H9 (cell line): Measurements from ENCODE around the gene CLMN. TPM values are rescaled to one million over a fixed set of nuclear protein-coding genes. Genes with fewer than 3 reads are reported as not detected.

ENCODE experiments used
- DNase-seq: peaks from one replicate; pipeline ENCODE4 v3.0.0-alpha.2; 2017
- H2AFZ ChIP-seq: one replicate; pipeline ENCODE4 v1.6.1; 2013; ENCODE audit warnings: mild to moderate bottlenecking, low read length, control low read depth, moderate library complexity
- H2AK5ac ChIP-seq: 2 replicates; pipeline ENCODE4 v1.6.1; 2013; ENCODE audit warnings: low read length, control low read depth, mixed read lengths; ENCODE audit not compliant: insufficient read length
- H2BK120ac ChIP-seq: one replicate; pipeline ENCODE4 v1.6.1; 2013; ENCODE audit warnings: low read depth, mild to moderate bottlenecking, low read length, control low read depth, inconsistent platforms; ENCODE audit not compliant: poor library complexity, severe bottlenecking
- H2BK12ac ChIP-seq: 2 replicates; pipeline ENCODE4 v1.6.1; 2013; ENCODE audit warnings: low read length, control low read depth, mixed read lengths, low read depth; ENCODE audit not compliant: insufficient read length
- H2BK15ac ChIP-seq: 2 replicates; pipeline ENCODE4 v1.6.1; 2013; ENCODE audit warnings: low read depth, low read length, control low read depth
- H2BK20ac ChIP-seq: one replicate; pipeline ENCODE4 v1.6.1; 2013; ENCODE audit warnings: low read depth, mild to moderate bottlenecking, low read length, control low read depth, inconsistent platforms; ENCODE audit not compliant: poor library complexity, severe bottlenecking
- H2BK5ac ChIP-seq: 2 replicates; pipeline ENCODE4 v1.6.1; 2013; ENCODE audit warnings: low read length, control low read depth, mixed read lengths; ENCODE audit not compliant: insufficient read length
- H3K14ac ChIP-seq: 2 replicates; pipeline ENCODE4 v1.6.1; 2013; ENCODE audit warnings: low read length, control low read depth; ENCODE audit not compliant: insufficient read depth
- H3K18ac ChIP-seq: 2 replicates; pipeline ENCODE4 v1.6.1; 2013; ENCODE audit warnings: low read depth, mild to moderate bottlenecking, mixed read lengths, low read length, control low read depth; ENCODE audit not compliant: insufficient read length
- H3K23ac ChIP-seq: 2 replicates; pipeline ENCODE4 v1.6.1; 2013; ENCODE audit warnings: low read length, control low read depth, mixed read lengths, low read depth; ENCODE audit not compliant: insufficient read length
- H3K23me2 ChIP-seq: 2 replicates; pipeline ENCODE4 v1.6.1; 2013; ENCODE audit warnings: low read depth, mild to moderate bottlenecking, mixed read lengths, low read length, control low read depth; ENCODE audit not compliant: insufficient read length, poor library complexity, severe bottlenecking
- H3K27ac ChIP-seq: 2 replicates; pipeline ENCODE4 v1.5.1; 2013; ENCODE audit warnings: low read length, control low read depth, mixed read lengths, low read depth; ENCODE audit not compliant: insufficient read length
- H3K27me3 ChIP-seq: 2 replicates; pipeline ENCODE4 v1.6.1; 2013; ENCODE audit warnings: low read length, control low read depth, inconsistent platforms; ENCODE audit not compliant: insufficient read depth
- H3K4ac ChIP-seq: 2 replicates; pipeline ENCODE4 v1.6.1; 2013; ENCODE audit warnings: low read depth, mild to moderate bottlenecking, control low read depth, inconsistent platforms, low read length, moderate library complexity
- H3K4me1 ChIP-seq: 2 replicates; pipeline ENCODE4 v1.6.1; 2013; ENCODE audit warnings: low read length, control low read depth, inconsistent platforms; ENCODE audit not compliant: insufficient read depth
- H3K4me2 ChIP-seq: 2 replicates; pipeline ENCODE4 v1.6.1; 2013; ENCODE audit warnings: low read length, control low read depth, mixed read lengths; ENCODE audit not compliant: insufficient read length, insufficient read depth
- H3K56ac ChIP-seq: 2 replicates; pipeline ENCODE4 v1.6.1; 2013; ENCODE audit warnings: low read depth, mild to moderate bottlenecking, mixed read lengths, low read length, control low read depth; ENCODE audit not compliant: insufficient read length
- H3K79me1 ChIP-seq: 2 replicates; pipeline ENCODE4 v1.6.1; 2013; ENCODE audit warnings: low read depth, mild to moderate bottlenecking, moderate library complexity, low read length, control low read depth, inconsistent platforms; ENCODE audit not compliant: insufficient read depth, poor library complexity, severe bottlenecking
- H3K79me2 ChIP-seq: 2 replicates; pipeline ENCODE4 v1.6.1; 2013; ENCODE audit warnings: low read length, control low read depth, inconsistent platforms; ENCODE audit not compliant: insufficient read depth
- H3K9ac ChIP-seq: 2 replicates; pipeline ENCODE4 v1.6.1; 2013; ENCODE audit warnings: low read length, control low read depth, mixed read lengths; ENCODE audit not compliant: insufficient read length; ENCODE audit errors: extremely low read depth
- H3K9me3 ChIP-seq: one replicate; pipeline ENCODE4 v1.6.1; 2013; ENCODE audit warnings: low read depth, low read length, inconsistent platforms; ENCODE audit not compliant: control insufficient read depth
- H3T11ph ChIP-seq: one replicate; pipeline ENCODE4 v1.6.1; 2013; ENCODE audit warnings: mild to moderate bottlenecking, low read length, control low read depth, inconsistent platforms
- H4K20me1 ChIP-seq: one replicate; pipeline ENCODE4 v1.6.1; 2013; ENCODE audit not compliant: control insufficient read depth, insufficient read length, insufficient read depth
- H4K5ac ChIP-seq: 2 replicates; pipeline ENCODE4 v1.6.1; 2013; ENCODE audit warnings: low read depth, mild to moderate bottlenecking, mixed read lengths, low read length, control low read depth; ENCODE audit not compliant: insufficient read length
- H4K8ac ChIP-seq: replicated peaks from 2 replicates; pipeline ENCODE4 v1.6.1; 2013; ENCODE audit warnings: low read length, control low read depth, mixed read lengths, low read depth; ENCODE audit not compliant: insufficient read length
- H4K91ac ChIP-seq: 2 replicates; pipeline ENCODE4 v1.6.1; 2013; ENCODE audit warnings: low read depth, mild to moderate bottlenecking, moderate library complexity, mixed read lengths, low read length, control low read depth; ENCODE audit not compliant: insufficient read length
- H3K27ac Mint-ChIP-seq, 3 experiments: 2 replicates in 2 of 3; 3 replicates in 1 of 3; pipeline ENCODE4 v1.8.0; 2020 to 2021; ENCODE audit warnings: mixed read lengths in 3 of 3, mild to moderate bottlenecking in 1 of 3, moderate library complexity in 1 of 3
- H3K27me3 Mint-ChIP-seq: 2 replicates; pipeline ENCODE4 v1.8.0; 2021; ENCODE audit warnings: low read depth, mild to moderate bottlenecking, moderate library complexity, mixed read lengths
- H3K36me3 Mint-ChIP-seq, 3 experiments: 2 replicates in 2 of 3; 3 replicates in 1 of 3; pipeline ENCODE4 v1.8.0; 2020 to 2021; ENCODE audit warnings: low read depth in 3 of 3, mixed read lengths in 3 of 3; ENCODE audit not compliant: insufficient read depth in 1 of 3
- H3K4me1 Mint-ChIP-seq, 2 experiments: 2 replicates each; pipeline ENCODE4 v1.8.0; 2020; ENCODE audit warnings: mixed read lengths in 2 of 2
- H3K4me3 Mint-ChIP-seq, 2 experiments: 2 replicates in 1 of 2; 3 replicates in 1 of 2; pipeline ENCODE4 v1.8.0; 2020 to 2021; ENCODE audit warnings: mild to moderate bottlenecking in 2 of 2, mixed read lengths in 2 of 2, moderate library complexity in 1 of 2
- H3K9me3 Mint-ChIP-seq, 2 experiments: 2 replicates in 1 of 2; 3 replicates in 1 of 2; pipeline ENCODE4 v1.8.0; 2020; ENCODE audit warnings: mild to moderate bottlenecking in 2 of 2, mixed read lengths in 2 of 2, moderate library complexity in 1 of 2
- CTCF ChIP-seq: fragments of 200-600 bp; sonication (generic); conservative IDR thresholded peaks from 3 replicates; pipeline ENCODE4 v1.8.0; 2021; ENCODE audit warnings: antibody characterized with exemption, mild to moderate bottlenecking
- WGBS: extraction: QIAGEN DNeasy Blood & Tissue Kit; methylation state at CpG from one replicate; pipeline ENCODE4 v1.1.7; 2013; ENCODE audit warnings: missing lambda C conversion rate, low lambda C conversion rate, mixed read lengths; ENCODE audit not compliant: insufficient read length; ENCODE audit errors: extremely low coverage; 5-methylcytosine and 5-hydroxymethylcytosine counted together
- total RNA-seq: library from RNA; stranded (reverse); gene quantifications from 2 replicates; pipeline ENCODE4 v1.2.1, GENCODE V29; 2021

Gene CLMN
- total RNA-seq, 1 experiment from 2014 or later, result 7.6 TPM

- H3K27me3 Mint-ChIP-seq, result peaks cover 29% of the 10 kb centered on the region
- H3K27ac ChIP-seq, result no peak overlapping the region
- H2AFZ ChIP-seq, result no peak overlapping the region
- no peak overlapping the region for H3K4me3 Mint-ChIP-seq
- no peak overlapping the region for H2BK5ac ChIP-seq
- no peak overlapping the region for H4K91ac ChIP-seq
- peaks cover 4% of the 10 kb centered on the region; the same call in 1 of the 2 replicates for H3K27me3 ChIP-seq
- no peak overlapping the region for H3K9ac ChIP-seq
- WGBS, result no CpG with 5 or more reads among the region's 2 CpGs
- no peak overlapping the region for H2BK12ac ChIP-seq
- DNase-seq, result no peak
- no peak overlapping the region for H3K23ac ChIP-seq
- TF ChIP-seq CTCF, result no peak
- H3K9me3 Mint-ChIP-seq, result peaks cover 0 to 4% of the 10 kb centered on the region in 2 experiments; a peak in 2 of 5 replicates
- H3K4me2 ChIP-seq, result no peak overlapping the region
- no peak overlapping the region for H3K27ac Mint-ChIP-seq
- no peaks in the 10 kb centered on the region for H4K20me1 ChIP-seq
- no peak overlapping the region for H4K8ac ChIP-seq
- no peaks in the 10 kb centered on the region for H3K79me1 ChIP-seq
- peaks cover 0 to 2% (median 0%) of the 10 kb centered on the region in 3 experiments; a peak in 2 of 7 replicates for H3K36me3 Mint-ChIP-seq
- H3T11ph ChIP-seq, result no peak overlapping the region
- H4K5ac ChIP-seq, result no peak overlapping the region
- no peak overlapping the region for H3K56ac ChIP-seq
- no peak overlapping the region for H3K18ac ChIP-seq
- no peak overlapping the region for H2BK20ac ChIP-seq
- H3K4ac ChIP-seq, result no peak overlapping the region
- H2BK120ac ChIP-seq, result no peak overlapping the region
- H3K9me3 ChIP-seq, result no peaks in the 10 kb centered on the region
- H3K79me2 ChIP-seq, result no peaks in the 10 kb centered on the region
- no peak overlapping the region for H2AK5ac ChIP-seq
- no peak overlapping the region for H2BK15ac ChIP-seq
- H3K4me1 ChIP-seq, result no peaks in the 10 kb centered on the region; the same call in 1 of the 2 replicates
- H3K4me1 Mint-ChIP-seq, result peaks cover 9 to 14% of the 10 kb centered on the region in 2 experiments
- no peak overlapping the region for H3K14ac ChIP-seq
- no peaks in the 10 kb centered on the region for H3K23me2 ChIP-seq
Observed at GRCh38 chr14:95313190-95313589, 6.5 kb downstream of the CLMN start.
